HEK293 (cell line): ENCODE measurements around the gene PDE8B.

Experiments
- CTCF ChIP-seq: fragments of 450-650 bp; formaldehyde crosslinking; IDR thresholded peaks from 2 replicates; pipeline ENCODE4 v1.5.1; 2016; ENCODE audit warnings: missing biosample characterization, missing genetic modification characterization
- ZBTB11 ChIP-seq: fragments of 450-650 bp; formaldehyde crosslinking; conservative IDR thresholded peaks from 2 replicates; pipeline ENCODE4 v1.5.1; 2016; ENCODE audit warnings: low read depth, missing biosample characterization, missing genetic modification characterization
- ZNF155 ChIP-seq: fragments of 450-650 bp; formaldehyde crosslinking; IDR thresholded peaks from 2 replicates; pipeline ENCODE4 v1.5.1; 2016; ENCODE audit warnings: missing biosample characterization, missing genetic modification characterization
- ZNF23 ChIP-seq: fragments of 450-650 bp; formaldehyde crosslinking; IDR thresholded peaks from 2 replicates; pipeline ENCODE4 v1.5.1; 2016; ENCODE audit warnings: missing biosample characterization, missing genetic modification characterization, borderline replicate concordance
- ZNF394 ChIP-seq: fragments of 450-650 bp; formaldehyde crosslinking; IDR thresholded peaks from 2 replicates; pipeline ENCODE4 v1.5.1; 2016; ENCODE audit warnings: missing biosample characterization, missing genetic modification characterization, mild to moderate bottlenecking, moderate library complexity, borderline replicate concordance
- ZNF423 ChIP-seq: fragments of 450-650 bp; formaldehyde crosslinking; IDR thresholded peaks from 2 replicates; pipeline ENCODE4 v1.5.1; 2016; ENCODE audit warnings: missing biosample characterization, missing genetic modification characterization
- ZNF621 ChIP-seq: fragments of 450-650 bp; formaldehyde crosslinking; IDR thresholded peaks from 2 replicates; pipeline ENCODE4 v1.5.1; 2017; ENCODE audit warnings: missing biosample characterization, missing genetic modification characterization
- ZNF664 ChIP-seq: fragments of 450-650 bp; formaldehyde crosslinking; IDR thresholded peaks from 2 replicates; pipeline ENCODE4 v1.5.1; 2016; ENCODE audit warnings: missing biosample characterization, missing genetic modification characterization

- TF ChIP-seq ZNF155 (no peak), ZNF394 (tag by site-specific recombination) (no peak), ZNF621 (no peak), CTCF (tag by site-specific recombination) (no peak), ZBTB11 (tag by site-specific recombination) (no peak), ZNF423 (tag by site-specific recombination) (no peak), ZNF664 (no peak), ZNF23 (no peak)
These were observed 227.6 kb downstream of the PDE8B start for GRCh38 chr5:77438071-77438470.
